Endothelial cell of umbilical vein (primary cell): ENCODE data around the gene SLCO2B1. TPM values are rescaled to one million over a fixed set of nuclear protein-coding genes. Genes with fewer than 3 reads are reported as not detected.

Source experiments
- BruUV-seq: library from RNA; stranded (reverse); fragments of 400-500 nt; replicated peaks from 2 replicates; lab custom pipeline; 2021; lab: Mats Ljungman, UMichigan
- CTCF ChIA-PET: fragments of 300-600, 350-600 bp; sonication (Branson Sonifier 250); formaldehyde crosslinking; loops from one replicate; lab custom pipeline; 2021; ENCODE audit warnings: antibody characterized with exemption, inconsistent platforms; lab: Charles Lee
- POLR2A ChIA-PET: fragments of 300-600, 350-600 bp; sonication (Branson Sonifier 250); formaldehyde crosslinking; loops from one replicate; lab custom pipeline; 2021; ENCODE audit warnings: antibody characterized with exemption, inconsistent platforms; lab: Charles Lee
- DNase-seq: peaks from one replicate; pipeline ENCODE4 v3.0.0-alpha.2; 2011; ENCODE audit warnings: low read depth, low spot score
- FAIRE-seq: peaks from 2 replicates; lab custom pipeline; 2011; peaks lifted over from hg19 to GRCh38; lab: Jason Lieb, UNC
- H2AFZ ChIP-seq: 2 replicates; pipeline ENCODE4 v1.6.0; 2012; ENCODE audit warnings: low read depth, low read length, control low read depth, inconsistent platforms
- H3K27ac ChIP-seq: 2 replicates; pipeline ENCODE4 v1.5.1; 2011; ENCODE audit warnings: low read depth, mild to moderate bottlenecking, control low read depth, low read length, moderate library complexity; ENCODE audit not compliant: insufficient read depth
- H3K27me3 ChIP-seq, 2 experiments: 2 replicates each; pipeline versions ENCODE4 v1.6.0 to v1.6.1; 2011; ENCODE audit warnings: low read length in 2 of 2, mixed read lengths in 1 of 2; ENCODE audit not compliant: control insufficient read depth in 2 of 2, insufficient read depth in 2 of 2
- H3K36me3 ChIP-seq, 2 experiments: 2 replicates in 1 of 2; 3 replicates in 1 of 2; pipeline ENCODE4 v1.5.1; 2011; ENCODE audit warnings: low read length in 2 of 2, mild to moderate bottlenecking in 1 of 2, moderate library complexity in 1 of 2; ENCODE audit not compliant: control insufficient read depth in 2 of 2, insufficient read depth in 2 of 2; ENCODE audit errors: extremely low read depth in 1 of 2
- H3K4me1 ChIP-seq: 3 replicates; pipeline ENCODE4 v1.5.1; 2011; ENCODE audit warnings: mild to moderate bottlenecking, low read length; ENCODE audit not compliant: control insufficient read depth, insufficient read depth; ENCODE audit errors: extremely low read depth
- H3K4me2 ChIP-seq: 2 replicates; pipeline ENCODE4 v1.6.1; 2011; ENCODE audit warnings: low read length, control low read depth, mixed read lengths; ENCODE audit not compliant: insufficient read depth
- H3K4me3 ChIP-seq, 3 experiments: fragments of 200-600 bp in 1 of 3; sonication (generic), shearing (Covaris generic) in 1 of 3; replicated peaks in 1 of 3; 2 replicates each; pipeline ENCODE4 v1.5.1; 2011 to 2016; ENCODE audit warnings: control low read depth in 3 of 3, low read length in 3 of 3, mild to moderate bottlenecking in 2 of 3, inconsistent platforms in 1 of 3, low read depth in 1 of 3, moderate library complexity in 1 of 3; ENCODE audit not compliant: insufficient read depth in 1 of 3
- H3K79me2 ChIP-seq: 2 replicates; pipeline ENCODE4 v1.6.0; 2012; ENCODE audit warnings: low read length, inconsistent platforms; ENCODE audit not compliant: control insufficient read depth, insufficient read depth
- H3K9ac ChIP-seq: replicated peaks from 2 replicates; pipeline ENCODE3; 2011; ENCODE audit warnings: low read length, control low read depth; ENCODE audit not compliant: insufficient read depth; ENCODE audit errors: extremely low read depth
- H3K9me1 ChIP-seq: replicated peaks from 3 replicates; pipeline ENCODE4 v1.6.0; 2011; ENCODE audit warnings: mild to moderate bottlenecking, low read length; ENCODE audit not compliant: control insufficient read depth, insufficient read depth; ENCODE audit errors: extremely low read depth
- H3K9me3 ChIP-seq: replicated peaks from 2 replicates; pipeline ENCODE4 v1.5.1; 2012; ENCODE audit warnings: low read length, inconsistent platforms; ENCODE audit not compliant: control insufficient read depth, insufficient read depth
- H4K20me1 ChIP-seq: replicated peaks from 2 replicates; pipeline ENCODE3; 2011; ENCODE audit warnings: mild to moderate bottlenecking, low read length; ENCODE audit not compliant: control insufficient read depth, insufficient read depth; ENCODE audit errors: extremely low read depth
- CTCF ChIP-seq, 2 donors: IDR thresholded peaks; 1 replicate in 1 of 2; 2 replicates in 1 of 2; pipeline ENCODE4 v1.5.1; 2011; ENCODE audit warnings: low read length in 2 of 2, mild to moderate bottlenecking in 2 of 2, moderate library complexity in 2 of 2, control low read depth in 1 of 2, inconsistent platforms in 1 of 2, low read depth in 1 of 2; ENCODE audit not compliant: insufficient read depth in 1 of 2; ENCODE audit errors: extremely low read depth in 1 of 2
- EZH2 ChIP-seq: IDR thresholded peaks from 2 replicates; pipeline ENCODE4 v1.6.1; 2012; ENCODE audit warnings: borderline replicate concordance, low read depth, mild to moderate bottlenecking, moderate library complexity, low read length, inconsistent platforms; ENCODE audit not compliant: severe bottlenecking
- FOS ChIP-seq: IDR thresholded peaks from 2 replicates; pipeline ENCODE4 v1.6.1; 2011; ENCODE audit warnings: mild to moderate bottlenecking, low read length, moderate library complexity, borderline replicate concordance; ENCODE audit not compliant: insufficient read depth
- GATA2 ChIP-seq: IDR thresholded peaks from 2 replicates; pipeline ENCODE4 v1.7.0; 2011; ENCODE audit warnings: low read depth, mild to moderate bottlenecking, moderate library complexity, mixed read lengths, low read length; ENCODE audit not compliant: insufficient read length, insufficient read depth
- JUN ChIP-seq: IDR thresholded peaks from 2 replicates; pipeline ENCODE4 v1.6.1; 2011; ENCODE audit warnings: borderline replicate concordance, low read depth; ENCODE audit not compliant: insufficient read length, insufficient read depth
- MAX ChIP-seq: IDR thresholded peaks from 2 replicates; pipeline ENCODE4 v1.6.1; 2011; ENCODE audit not compliant: insufficient read depth, insufficient read length
- MYC ChIP-seq: IDR thresholded peaks from one replicate; pipeline ENCODE4 v1.6.1; 2011; ENCODE audit warnings: mild to moderate bottlenecking, low read depth, low read length
- POLR2A ChIP-seq: IDR thresholded peaks from 2 replicates; pipeline ENCODE4 v1.6.1; 2012; ENCODE audit warnings: low read depth, mild to moderate bottlenecking, control low read depth, low read length
- POLR2AphosphoS5 ChIP-seq: IDR thresholded peaks from 2 replicates; pipeline ENCODE4 v1.6.1; 2012; ENCODE audit warnings: low read depth, mild to moderate bottlenecking, control low read depth, low read length, moderate library complexity; ENCODE audit not compliant: insufficient read depth
- dilution Hi-C: fragments of 300-500 bp; cut with MboI; formaldehyde crosslinking; loops from one replicate; pipeline ENCODE4 v1.15.0; 2019; ENCODE audit warnings: low sequenced_read_pairs; ENCODE audit not compliant: extremely low pct_ligation_motif_present
- intact Hi-C: fragments of 100-400 bp; cut with micrococcal nuclease; formaldehyde crosslinking; loops from one replicate; pipeline ENCODE4 v1.10.0; 2022
- polyA plus RNA-seq, 4 experiments: library from polyadenylated mRNA; depleted of rRNA in 3 of 4; stranded (reverse) in 3 of 4; unstranded in 1 of 4; fragments of >200 nt; gene quantifications; 2 replicates each; pipeline versions ENCODE4 v1.2.1 to v1.2.3, GENCODE V29; 2011 to 2012; ENCODE audit warnings: missing spikeins in 1 of 4
- total RNA-seq: library from RNA; stranded (reverse); gene quantifications from 2 replicates; pipeline ENCODE4 v1.2.3, GENCODE V29; 2021

The SLCO2B1 gene
- total and polyA plus RNA-seq, 2 donors (not counting 3 experiments of a cell fraction or from before 2014, with no cell fraction given) = 0.04 TPM; not detected in 1

DNA sequence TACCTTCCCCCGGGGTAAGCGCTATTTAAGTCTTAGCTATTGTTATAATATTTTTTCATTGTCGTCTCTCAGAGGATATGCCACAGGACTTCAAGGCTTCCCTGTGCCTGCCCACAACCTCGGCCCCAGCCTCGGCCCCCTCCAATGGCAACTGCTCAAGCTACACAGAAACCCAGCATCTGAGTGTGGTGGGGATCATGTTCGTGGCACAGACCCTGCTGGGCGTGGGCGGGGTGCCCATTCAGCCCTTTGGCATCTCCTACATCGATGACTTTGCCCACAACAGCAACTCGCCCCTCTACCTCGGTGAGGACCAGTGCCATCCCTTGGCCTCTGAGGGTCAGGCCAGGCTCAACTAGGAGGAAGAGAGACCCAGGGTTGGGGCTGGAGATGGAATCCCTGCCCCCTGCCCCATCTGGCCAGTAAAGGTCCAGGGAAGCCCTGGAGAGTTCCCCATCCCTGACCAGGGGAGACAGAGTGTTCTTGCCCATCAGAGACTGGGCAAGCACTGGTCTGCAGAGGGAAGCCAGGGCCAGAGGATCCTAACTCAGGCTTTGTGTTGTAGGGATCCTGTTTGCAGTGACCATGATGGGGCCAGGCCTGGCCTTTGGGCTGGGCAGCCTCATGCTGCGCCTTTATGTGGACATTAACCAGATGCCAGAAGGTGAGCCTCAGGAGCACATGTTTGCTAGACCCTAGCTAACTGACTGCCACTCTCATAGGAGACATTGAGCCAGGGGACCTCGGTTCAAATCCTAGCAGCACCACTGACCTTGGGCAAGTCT lies 18.4 kb downstream of the SLCO2B1 start:
- Histone ChIP-seq H3K4me2 (no peak overlapping the region), H3K9me3 (no peaks in the 10 kb centered on the region), H4K20me1 (no peaks in the 10 kb centered on the region), H3K79me2 (no peaks in the 10 kb centered on the region), H2AFZ (no peak overlapping the region), H3K36me3 (no peaks in the 10 kb centered on the region), H3K4me3 (no peak overlapping the region), H3K27me3 (peaks cover under 1 to 5% of the 10 kb centered on the region in 2 experiments), H3K27ac (no peak overlapping the region), H3K9ac (no peak overlapping the region), H3K4me1 (no peaks in the 10 kb centered on the region), H3K9me1 (no peaks in the 10 kb centered on the region)
- CTCF ChIA-PET = interaction anchor here (1.2 to 5.0 kb wide), 3 partner anchors 26 to 36 kb away, joined by 3 to 20 read pairs (median 13); no protein-coding TSS in a partner anchor
- FAIRE-seq (no peak), DNase-seq (no peak)
- intact Hi-C loops = no loop called here
- dilution Hi-C loops = no loop called here
- no TSS peak for BruUV-seq
- POLR2A ChIA-PET = no interaction called here
- no peak for TF ChIP-seq EZH2
- TF ChIP-seq MAX = no peak
- no peak for TF ChIP-seq MYC
- no peak for TF ChIP-seq FOS
- no peak for TF ChIP-seq POLR2A
- TF ChIP-seq POLR2AphosphoS5 = no peak
- TF ChIP-seq CTCF (IDR thresholded peaks at IDR 0.05; ENCODE audit: extremely low read depth in 1 of 2, insufficient read depth in 1 of 2, low read depth in 1 of 2, low read length in 2 of 2) = no peak
- no peak for TF ChIP-seq JUN
- no peak for TF ChIP-seq GATA2
